MG63 (cell line): ENCODE measurements around the gene PRKACA. TPM values are rescaled to one million over a fixed set of nuclear protein-coding genes. Genes with fewer than 3 reads are reported as not detected.

Experiments
- DNase-seq: peaks from one replicate; pipeline ENCODE4 v3.0.0-alpha.2; 2020
- H3K27me3 ChIP-seq: fragments of 250-450 bp; sonication (Bioruptor Pico); 2 replicates; pipeline ENCODE4 v1.5.1; 2020; ENCODE audit warnings: mild to moderate bottlenecking, moderate library complexity
- H3K36me3 ChIP-seq: fragments of 250-450 bp; sonication (Bioruptor Pico); 2 replicates; pipeline ENCODE4 v1.5.1; 2020; ENCODE audit warnings: mild to moderate bottlenecking, moderate library complexity
- H3K4me3 ChIP-seq: fragments of 250-450 bp; sonication (Bioruptor Pico); 2 replicates; pipeline ENCODE4 v1.5.1; 2020; ENCODE audit warnings: mild to moderate bottlenecking, moderate library complexity
- H3K9me3 ChIP-seq: fragments of 250-450 bp; sonication (Bioruptor Pico); 2 replicates; pipeline ENCODE4 v1.5.1; 2020; ENCODE audit warnings: mild to moderate bottlenecking, moderate library complexity
- total RNA-seq: library from RNA; depleted of rRNA; stranded (reverse); fragments of >200 nt; shearing (Covaris generic); gene quantifications from 2 replicates; pipeline ENCODE4 v1.2.3, GENCODE V29; 2014; ENCODE audit warnings: low replicate concordance

Gene PRKACA
- total RNA-seq, 1 experiment from 2014 or later, result 48.4 TPM

- peak overlapping the region; percentile 78 for H3K4me3 ChIP-seq
- peaks cover 26% of the 10 kb centered on the region for H3K36me3 ChIP-seq
- DNase-seq, result peak; percentile 76
- H3K9me3 ChIP-seq, result peaks cover 9% of the 10 kb centered on the region
- H3K27me3 ChIP-seq, result no peaks in the 10 kb centered on the region
Observed at GRCh38 chr19:14091081-14091812, 26.3 kb downstream of the PRKACA start.

DNA sequence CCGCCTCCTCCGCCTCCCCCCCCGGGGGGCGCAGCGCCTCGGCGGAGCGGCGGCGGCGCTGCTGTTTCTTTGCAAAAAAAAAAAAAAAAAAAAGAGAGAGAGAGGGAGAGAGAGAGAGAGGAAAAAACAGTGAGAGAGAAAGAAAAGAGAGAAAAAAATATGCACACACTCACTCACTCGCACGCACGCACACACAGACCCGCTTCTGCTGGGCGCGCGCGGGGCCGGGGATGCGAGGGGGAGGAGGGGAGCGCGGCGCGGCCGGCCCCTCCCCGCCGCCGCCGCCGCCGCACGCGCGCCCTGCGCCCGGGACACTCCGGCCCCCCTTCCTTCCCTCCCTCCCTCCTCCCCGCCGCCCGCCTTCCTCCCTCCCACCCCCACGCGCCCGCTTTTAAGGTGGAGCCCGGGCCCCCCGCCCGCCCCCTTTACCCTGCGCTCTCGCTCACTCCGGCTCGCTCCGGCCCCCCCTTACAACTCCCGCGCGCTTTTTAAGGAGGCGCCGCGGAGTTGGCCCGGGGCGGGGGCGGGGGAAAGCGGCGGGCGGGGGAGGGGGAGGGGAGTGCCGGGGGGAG, 27.0 kb downstream of the PRKACA start, which contains the start of gene SAMD1:
SAMD1 (minus strand) TSS at position 243 of the 572 bp plus-strand sequence.
- peak; percentile 93 for DNase-seq

GRCh38 chr19:14089662-14090508, 27.7 kb downstream of the PRKACA start:
- DNase-seq, result peak; percentile 66
- peaks cover 9% of the 10 kb centered on the region for H3K9me3 ChIP-seq
- H3K36me3 ChIP-seq, result peaks cover 27% of the 10 kb centered on the region
- H3K27me3 ChIP-seq, result no peaks in the 10 kb centered on the region
- H3K4me3 ChIP-seq, result peak overlapping the region; percentile 55

More for the DNA sequence above, 27.0 kb downstream of the PRKACA start, which contains the start of gene SAMD1:
- Histone ChIP-seq H3K36me3 (peaks cover 29% of the 10 kb centered on the region), H3K9me3 (peaks cover 9% of the 10 kb centered on the region), H3K4me3 (peak within 1 kb of the TSS; percentile 78), H3K27me3 (no peaks in the 10 kb centered on the region)

- no peak for DNase-seq
- peaks cover 27% of the 10 kb centered on the region for H3K36me3 ChIP-seq
- H3K4me3 ChIP-seq, result peak overlapping the region; percentile 29
- peaks cover 9% of the 10 kb centered on the region for H3K9me3 ChIP-seq
- H3K27me3 ChIP-seq, result no peaks in the 10 kb centered on the region
Observed at GRCh38 chr19:14089412-14089661, 28.2 kb downstream of the PRKACA start.

DNA sequence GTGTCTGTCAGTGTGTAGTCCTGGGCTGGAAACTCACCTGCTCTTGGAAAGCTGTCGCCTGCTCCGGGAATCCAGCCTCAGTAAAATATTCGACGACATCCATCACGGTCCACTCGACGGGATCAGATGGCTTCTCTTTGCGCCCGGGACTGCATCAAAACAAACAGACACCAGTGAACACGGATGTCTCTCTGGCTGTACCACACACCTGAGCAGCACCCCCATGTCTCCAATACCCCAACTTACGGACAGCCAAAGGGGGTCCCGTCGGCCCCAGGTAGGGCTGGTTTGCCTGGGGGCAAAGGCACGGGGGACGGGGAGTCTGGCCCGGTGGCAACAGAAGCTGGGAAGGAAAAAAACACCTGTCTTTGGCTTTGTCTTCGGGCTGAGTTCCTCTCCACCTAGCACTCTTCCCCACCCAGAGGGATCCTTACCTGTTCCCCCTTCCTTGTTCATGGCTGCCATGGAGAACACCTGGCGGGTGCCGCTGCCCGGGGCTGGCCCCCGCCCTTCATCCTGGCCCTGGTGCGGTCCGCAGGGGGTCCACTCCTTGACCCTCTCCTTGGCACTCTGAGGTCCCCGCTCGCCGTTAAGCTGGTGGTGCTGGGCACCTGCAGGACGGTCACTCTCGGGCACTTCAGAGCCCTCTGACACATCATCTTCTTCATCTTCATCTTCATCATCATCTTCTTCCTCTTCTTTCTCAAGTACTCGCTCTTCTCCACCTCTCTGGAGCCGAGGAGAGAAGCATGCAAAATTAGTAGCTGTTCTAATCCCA, 28.7 kb downstream of the PRKACA start:
- DNase-seq, result no peak
- Histone ChIP-seq H3K9me3 (peaks cover 9% of the 10 kb centered on the region), H3K36me3 (peaks cover 27% of the 10 kb centered on the region), H3K27me3 (no peaks in the 10 kb centered on the region), H3K4me3 (peak overlapping the region; percentile 29)

DNA sequence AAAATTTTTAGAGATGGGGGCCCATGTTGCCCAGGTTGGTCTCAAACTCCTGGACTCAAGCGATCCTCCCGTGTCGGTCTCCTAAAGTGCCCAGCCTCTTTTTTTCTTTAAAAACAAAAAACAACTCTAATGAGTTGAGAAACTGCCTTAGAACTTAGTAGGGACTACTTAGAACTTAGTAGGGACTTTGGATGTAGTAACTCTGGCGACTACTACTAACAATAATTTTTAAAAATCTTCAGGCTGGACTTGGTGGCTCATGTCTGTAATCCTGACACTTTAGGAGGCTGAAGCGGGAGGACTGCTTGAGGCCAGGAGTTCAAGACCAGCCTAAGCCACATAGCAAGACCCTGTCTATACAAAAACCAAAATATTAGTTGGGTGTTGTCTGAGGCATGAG, 31.5 kb downstream of the PRKACA start:
- Histone ChIP-seq H3K36me3 (peaks cover 24% of the 10 kb centered on the region), H3K9me3 (no peaks in the 10 kb centered on the region), H3K27me3 (no peaks in the 10 kb centered on the region), H3K4me3 (no peak overlapping the region)
- no peak for DNase-seq

GRCh38 chr19:14085309-14085995, 32.1 kb downstream of the PRKACA start, which contains the start of gene C19orf67:
Gene C19orf67, minus strand, starts transcription at chr19:14085783. Its CDS starts 156 bp downstream, at chr19:14085627.
- Histone ChIP-seq H3K4me3 (no peak within 1 kb of the TSS), H3K36me3 (peaks cover 24% of the 10 kb centered on the region), H3K9me3 (no peaks in the 10 kb centered on the region), H3K27me3 (no peaks in the 10 kb centered on the region)
- DNase-seq, result no peak

DNA sequence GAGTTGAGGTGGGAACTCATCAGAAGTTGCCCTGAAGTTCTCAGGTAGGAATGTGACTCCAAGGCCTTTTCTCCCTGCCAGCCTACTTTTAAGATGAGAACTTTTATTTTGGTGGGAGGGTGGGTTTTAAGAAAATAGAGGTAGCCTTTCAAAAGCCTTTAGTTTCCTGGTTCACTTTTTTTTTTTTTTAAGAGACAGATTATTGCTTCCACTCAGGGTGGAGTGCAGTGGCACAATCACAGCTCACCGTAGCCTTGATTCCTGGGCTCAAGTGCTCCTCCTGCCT, 34.9 kb downstream of the PRKACA start:
- Histone ChIP-seq H3K4me3 (peak overlapping the region; percentile 81), H3K36me3 (peaks cover 7% of the 10 kb centered on the region), H3K9me3 (no peaks in the 10 kb centered on the region), H3K27me3 (no peaks in the 10 kb centered on the region)
- DNase-seq, result no peak

DNA sequence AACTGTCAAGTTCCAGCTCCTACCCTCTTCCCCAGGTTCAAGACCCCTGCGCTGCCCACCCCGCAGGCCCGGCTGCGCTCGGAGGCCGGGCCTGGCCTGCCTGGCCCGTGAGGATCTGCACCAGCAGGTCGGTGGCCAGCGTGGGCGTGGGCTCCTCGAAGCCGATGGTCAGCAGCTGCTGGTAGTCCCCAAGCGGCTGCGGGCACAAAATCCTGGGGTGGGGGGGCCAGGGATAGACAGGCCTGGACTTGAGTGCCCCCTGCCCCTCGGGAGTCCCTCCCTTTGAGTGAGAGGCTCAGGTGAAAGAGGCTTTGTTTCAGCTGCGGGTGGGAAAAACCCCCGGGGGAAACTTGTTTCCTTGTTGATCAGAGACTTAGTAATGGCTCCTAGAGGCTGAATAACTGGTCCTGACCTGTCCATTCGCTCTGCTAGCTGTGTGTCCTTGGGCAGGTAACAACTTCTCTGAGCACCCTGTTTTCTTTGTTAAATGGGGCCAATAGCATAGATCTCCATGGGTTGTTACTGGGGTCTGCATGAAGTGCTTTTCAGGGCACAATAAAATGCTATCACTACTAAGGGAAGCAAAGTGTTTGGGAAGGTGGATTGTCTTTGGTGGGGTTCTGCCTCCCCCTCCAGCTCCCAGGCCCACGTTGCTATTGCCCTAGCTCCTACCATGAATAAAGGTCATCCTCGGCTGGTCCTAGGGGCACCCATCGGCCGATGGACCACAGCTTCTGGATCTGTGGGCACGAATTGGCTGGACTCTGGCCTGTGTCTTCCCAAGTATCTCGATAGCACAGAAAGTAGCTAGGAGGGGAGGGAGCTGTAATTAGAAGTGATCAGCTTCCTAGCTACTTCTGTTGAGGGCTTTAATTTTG, 35.5 kb downstream of the PRKACA start:
- Histone ChIP-seq H3K27me3 (no peaks in the 10 kb centered on the region), H3K9me3 (no peaks in the 10 kb centered on the region), H3K36me3 (peaks cover 5% of the 10 kb centered on the region; the same call in 1 of the 2 replicates), H3K4me3 (peak overlapping the region; percentile 81)
- DNase-seq, result peak; percentile 51

- Histone ChIP-seq H3K9me3 (no peaks in the 10 kb centered on the region), H3K36me3 (peaks cover 2% of the 10 kb centered on the region; the same call in 1 of the 2 replicates), H3K4me3 (peak overlapping the region; percentile 81), H3K27me3 (no peaks in the 10 kb centered on the region)
- peak; percentile 98 for DNase-seq
Observed at GRCh38 chr19:14080887-14081796, 36.4 kb downstream of the PRKACA start.

- no peak overlapping the region for H3K4me3 ChIP-seq
- no peak for DNase-seq
- no peaks in the 10 kb centered on the region for H3K27me3 ChIP-seq
- H3K36me3 ChIP-seq, result no peaks in the 10 kb centered on the region
- no peaks in the 10 kb centered on the region for H3K9me3 ChIP-seq
Observed at GRCh38 chr19:14078411-14078810, 39.2 kb downstream of the PRKACA start.

DNA sequence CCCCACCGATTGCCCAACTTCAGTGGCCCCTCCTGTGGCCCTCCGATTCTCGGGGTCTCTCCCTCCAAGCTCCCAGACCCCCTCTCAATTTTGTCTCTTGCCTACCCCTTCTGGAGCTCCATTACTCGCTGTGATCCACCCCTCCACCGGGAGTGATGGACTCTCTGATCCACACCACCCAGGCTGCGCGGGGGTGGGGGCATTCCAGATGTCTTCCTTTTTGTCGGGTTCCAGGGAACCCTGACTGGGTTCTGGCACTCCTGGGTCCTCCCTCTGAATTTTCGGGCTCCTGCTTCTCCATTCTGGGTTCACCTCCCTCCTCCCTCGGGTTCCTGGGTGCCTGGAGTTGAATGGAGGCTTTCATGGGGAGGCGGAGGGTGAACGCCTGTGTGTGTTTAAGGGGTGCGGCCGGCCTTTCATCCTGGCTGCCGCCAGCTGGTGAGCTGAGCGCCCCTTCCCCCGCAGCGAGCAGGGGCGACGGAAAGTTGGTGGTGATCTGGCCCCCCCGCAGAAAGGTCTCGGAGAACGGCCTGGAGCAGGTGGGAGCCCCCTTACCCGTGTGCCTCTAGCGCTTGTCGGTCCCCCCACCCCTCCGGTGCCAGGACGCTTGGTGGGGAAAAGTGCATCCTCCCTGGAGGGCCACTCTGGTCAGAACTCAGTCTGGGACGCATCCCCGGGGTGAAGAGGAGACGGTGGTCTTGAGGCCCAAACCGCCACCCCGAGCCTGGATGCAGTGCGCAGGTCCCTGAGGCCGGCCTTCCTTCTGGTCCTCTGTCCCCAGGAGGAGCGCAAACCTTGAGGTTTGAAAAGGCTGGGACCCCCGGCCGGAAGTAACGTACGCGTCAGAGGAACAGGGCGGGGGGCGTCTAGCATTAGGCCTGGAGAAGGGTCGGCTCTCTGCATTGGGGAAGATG, 43.4 kb downstream of the PRKACA start:
- peak overlapping the region; percentile 64 for H3K4me3 ChIP-seq
- no peaks in the 10 kb centered on the region for H3K36me3 ChIP-seq
- H3K27me3 ChIP-seq, result peaks cover 7% of the 10 kb centered on the region
- no peaks in the 10 kb centered on the region for H3K9me3 ChIP-seq
- DNase-seq, result peak; percentile 52

DNA sequence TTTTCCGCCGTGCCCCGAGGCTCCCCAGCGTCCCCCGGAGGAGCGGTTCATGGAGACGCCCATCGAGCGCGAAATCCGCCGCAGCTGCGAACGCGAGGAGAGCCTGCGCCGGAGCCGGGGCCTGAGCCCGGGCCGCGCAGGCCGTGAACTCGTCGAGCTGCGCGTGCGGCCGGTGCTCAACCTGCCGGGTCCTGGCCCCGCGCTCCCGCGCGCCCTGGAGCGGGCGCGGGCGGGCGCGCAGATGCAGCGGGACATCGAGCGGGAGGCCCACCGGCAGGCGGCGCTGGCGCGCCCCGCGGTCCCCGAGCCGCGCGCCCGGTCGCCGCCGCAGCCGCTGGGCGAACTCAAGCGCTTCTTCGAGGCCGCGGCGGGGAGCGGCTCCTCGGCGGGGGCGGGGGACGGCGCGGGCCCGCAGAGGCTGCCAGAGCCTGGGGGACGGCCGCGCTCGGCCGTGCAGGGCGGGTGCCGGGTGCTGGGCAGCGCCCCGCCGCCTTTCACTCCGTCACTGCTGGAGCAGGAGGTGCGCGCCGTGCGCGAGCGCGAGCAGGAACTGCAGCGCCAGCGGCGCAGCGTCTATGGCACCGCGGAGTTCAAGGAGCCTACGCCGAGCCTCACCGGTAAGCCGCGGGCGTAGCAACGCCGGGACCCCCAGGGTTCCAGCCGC, 44.2 kb downstream of the PRKACA start:
- Histone ChIP-seq H3K36me3 (no peaks in the 10 kb centered on the region), H3K9me3 (no peaks in the 10 kb centered on the region), H3K4me3 (peak overlapping the region; percentile 64), H3K27me3 (peaks cover 7% of the 10 kb centered on the region)
- DNase-seq, result peak; percentile 83
